ENCODE results near the gene CILP2.

The CILP2 gene

GRCh38 chr19:19498255-19498991 is 39.6 kb upstream of the CILP2 start:
- TF ChIP-seq TAF1 (IDR thresholded peaks at IDR 0.05; ENCODE audit: borderline replicate concordance, insufficient read depth, low read length) (no peak), SIN3A (IDR thresholded peaks at IDR 0.05; ENCODE audit: borderline replicate concordance, insufficient read depth, low read length) (no peak), REST (IDR thresholded peaks at IDR 0.05; ENCODE audit: insufficient read depth in 1 of 2, low read depth in 2 of 2, low read length in 2 of 2) (no peak), FOXP2 (optimal IDR thresholded peaks at IDR 0.05; ENCODE audit: borderline replicate concordance, extremely low read depth, extremely low read length, insufficient read depth) (no peak), POLR2AphosphoS5 (IDR thresholded peaks at IDR 0.05; ENCODE audit: low read depth, low read length) (no peak)

GRCh38 chr19:19499272-19499995 is 38.6 kb upstream of the CILP2 start:
- no peak for TF ChIP-seq SIN3A (IDR thresholded peaks at IDR 0.05; ENCODE audit: borderline replicate concordance, insufficient read depth, low read length)
- TF ChIP-seq TAF1 (IDR thresholded peaks at IDR 0.05; ENCODE audit: borderline replicate concordance, insufficient read depth, low read length), result no peak
- TF ChIP-seq FOXP2 (optimal IDR thresholded peaks at IDR 0.05; ENCODE audit: borderline replicate concordance, extremely low read depth, extremely low read length, insufficient read depth), result no peak
- TF ChIP-seq REST (IDR thresholded peaks at IDR 0.05; ENCODE audit: insufficient read depth in 1 of 2, low read depth in 2 of 2, low read length in 2 of 2), result no peak
- no peak for TF ChIP-seq POLR2AphosphoS5 (IDR thresholded peaks at IDR 0.05; ENCODE audit: low read depth, low read length)

GRCh38 chr19:19500975-19501644 is 37.0 kb upstream of the CILP2 start:
- TF ChIP-seq FOXP2 (optimal IDR thresholded peaks at IDR 0.05; ENCODE audit: borderline replicate concordance, extremely low read depth, extremely low read length, insufficient read depth), result no peak
- TF ChIP-seq REST (IDR thresholded peaks at IDR 0.05; ENCODE audit: insufficient read depth in 1 of 2, low read depth in 2 of 2, low read length in 2 of 2), result no peak
- no peak for TF ChIP-seq POLR2AphosphoS5 (IDR thresholded peaks at IDR 0.05; ENCODE audit: low read depth, low read length)
- no peak for TF ChIP-seq TAF1 (IDR thresholded peaks at IDR 0.05; ENCODE audit: borderline replicate concordance, insufficient read depth, low read length)
- TF ChIP-seq SIN3A (IDR thresholded peaks at IDR 0.05; ENCODE audit: borderline replicate concordance, insufficient read depth, low read length), result no peak

- TF ChIP-seq SIN3A (IDR thresholded peaks at IDR 0.05; ENCODE audit: borderline replicate concordance, insufficient read depth, low read length), result no peak
Measured at GRCh38 chr19:19501798-19502197, 36.3 kb upstream of the CILP2 start.

GRCh38 chr19:19502281-19502680 is 35.8 kb upstream of the CILP2 start:
- TF ChIP-seq FOXP2 (optimal IDR thresholded peaks at IDR 0.05; ENCODE audit: borderline replicate concordance, extremely low read depth, extremely low read length, insufficient read depth), result no peak
- TF ChIP-seq TAF1 (IDR thresholded peaks at IDR 0.05; ENCODE audit: borderline replicate concordance, insufficient read depth, low read length), result no peak
- TF ChIP-seq REST (IDR thresholded peaks at IDR 0.05; ENCODE audit: insufficient read depth in 1 of 2, low read depth in 2 of 2, low read length in 2 of 2), result no peak
- TF ChIP-seq POLR2AphosphoS5 (IDR thresholded peaks at IDR 0.05; ENCODE audit: low read depth, low read length), result no peak
- no peak for TF ChIP-seq SIN3A (IDR thresholded peaks at IDR 0.05; ENCODE audit: borderline replicate concordance, insufficient read depth, low read length)
